GM12878 (cell line): Measurements from ENCODE around the gene COA1. TPM values are rescaled to one million over a fixed set of nuclear protein-coding genes. Genes with fewer than 3 reads are reported as not detected.

ENCODE experiments used
- ATAC-seq: fragments of 200-7000 bp; cut with Tn5 transposase; 3 replicates; pipeline ENCODE4 v1.9.1; 2020; ENCODE audit warnings: mild to moderate bottlenecking, moderate library complexity
- BruUV-seq: library from RNA; stranded (reverse); fragments of 400-500 nt; replicated peaks from 2 replicates; lab custom pipeline; 2021; lab: Mats Ljungman, UMichigan
- CTCF ChIA-PET: fragments of 300-600 bp; sonication (Branson Sonifier 250); formaldehyde crosslinking; extraction: SDS; loops from one replicate; lab custom pipeline; 2021; ENCODE audit warnings: inconsistent platforms; lab: Yijun Ruan, JAX
- POLR2A ChIA-PET: fragments of 350-600 bp; formaldehyde crosslinking; extraction: SDS; loops from one replicate; lab custom pipeline; 2021; ENCODE audit warnings: inconsistent platforms; lab: Charles Lee
- RAD21 ChIA-PET: fragments of 300-600 bp; sonication (Branson Sonifier 250); formaldehyde crosslinking; loops from one replicate; lab custom pipeline; 2023; ENCODE audit warnings: antibody characterized with exemption; ENCODE audit not compliant: unreplicated experiment; lab: Charles Lee
- SMC1A ChIA-PET: fragments of 300-600 bp; sonication (Branson Sonifier 250); formaldehyde crosslinking; loops from one replicate; lab custom pipeline; 2023; ENCODE audit not compliant: unreplicated experiment, uncharacterized antibody; lab: Charles Lee
- DNase-seq: peaks from one replicate; pipeline ENCODE4 v3.0.0-alpha.2; 2011; ENCODE audit warnings: low read depth, low spot score
- FAIRE-seq: peaks from 3 replicates; lab custom pipeline; 2011; peaks lifted over from hg19 to GRCh38; lab: Jason Lieb, UNC
- H2AFZ ChIP-seq: 2 replicates; pipeline ENCODE4 v1.6.0; 2011; ENCODE audit warnings: low read depth, low read length, control low read depth; ENCODE audit not compliant: control insufficient read depth
- H3K27ac ChIP-seq: 2 replicates; pipeline ENCODE4 v1.5.1; 2011; ENCODE audit warnings: control low read depth; ENCODE audit not compliant: control insufficient read depth, insufficient read depth
- H3K27me3 ChIP-seq, 2 experiments: replicated peaks in 1 of 2; 2 replicates each; pipeline versions ENCODE4 v1.6.0 to v1.6.1; 2011; ENCODE audit warnings: low read length in 1 of 2; ENCODE audit not compliant: control insufficient read depth in 2 of 2, insufficient read depth in 2 of 2
- H3K36me3 ChIP-seq, 2 experiments: 2 replicates each; pipeline ENCODE4 v1.5.1; 2011; ENCODE audit warnings: low read length in 1 of 2; ENCODE audit not compliant: control insufficient read depth in 2 of 2, insufficient read depth in 2 of 2
- H3K4me1 ChIP-seq: 2 replicates; pipeline ENCODE4 v1.6.1; 2011; ENCODE audit warnings: mild to moderate bottlenecking, low read length, moderate library complexity, mixed read lengths; ENCODE audit not compliant: control insufficient read depth, insufficient read depth
- H3K4me2 ChIP-seq: 2 replicates; pipeline ENCODE4 v1.6.0; 2011; ENCODE audit warnings: control low read depth; ENCODE audit not compliant: control insufficient read depth, insufficient read depth
- H3K4me3 ChIP-seq: fragments of 200-600 bp; sonication (generic); 2 replicates; pipeline ENCODE4 v1.5.1; 2016
- H3K79me2 ChIP-seq: 2 replicates; pipeline ENCODE4 v1.6.0; 2011; ENCODE audit warnings: low read length; ENCODE audit not compliant: control insufficient read depth, insufficient read depth
- H3K9ac ChIP-seq: 2 replicates; pipeline ENCODE4 v1.8.0; 2011; ENCODE audit warnings: low read length, control low read depth, mixed read lengths; ENCODE audit not compliant: control insufficient read depth, insufficient read depth
- H3K9me3 ChIP-seq: replicated peaks from 3 replicates; pipeline ENCODE4 v1.5.1; 2011; ENCODE audit warnings: mild to moderate bottlenecking, low read length; ENCODE audit not compliant: control insufficient read depth, insufficient read depth
- H4K20me1 ChIP-seq: 2 replicates; pipeline ENCODE4 v1.6.0; 2011; ENCODE audit not compliant: control insufficient read depth, insufficient read depth
- ATF2 ChIP-seq: IDR thresholded peaks from 2 replicates; pipeline ENCODE4 v1.6.1; 2012; ENCODE audit warnings: low read length, inconsistent platforms
- BMI1 ChIP-seq: fragments of 450-650 bp; IDR thresholded peaks from 2 replicates; pipeline ENCODE4 v1.6.1; 2016; ENCODE audit warnings: mild to moderate bottlenecking, moderate library complexity, borderline replicate concordance
- CBX3 ChIP-seq: fragments of 200-600 bp; sonication (generic); IDR thresholded peaks from 2 replicates; pipeline ENCODE4 v1.6.1; 2016; ENCODE audit warnings: low read depth, borderline replicate concordance
- EED ChIP-seq: sonication (generic); IDR thresholded peaks from 2 replicates; pipeline ENCODE4 v1.6.1; 2016; ENCODE audit warnings: antibody characterized with exemption, low read depth
- FOS ChIP-seq: IDR thresholded peaks from 3 replicates; pipeline ENCODE4 v1.6.1; 2011; ENCODE audit warnings: borderline replicate concordance; ENCODE audit not compliant: insufficient read length; ENCODE audit errors: extremely low read depth
- FOXM1 ChIP-seq: IDR thresholded peaks from 2 replicates; pipeline ENCODE4 v1.6.1; 2012; ENCODE audit warnings: low read depth, mild to moderate bottlenecking, inconsistent platforms, low read length, moderate library complexity
- GABPA ChIP-seq: IDR thresholded peaks from 2 replicates; pipeline ENCODE4 v1.6.1; 2014; ENCODE audit warnings: antibody characterized with exemption, low read depth, mild to moderate bottlenecking, inconsistent platforms
- HDAC2 ChIP-seq: fragments of 200-600 bp; sonication (generic); IDR thresholded peaks from 2 replicates; pipeline ENCODE4 v1.6.1; 2017
- IKZF2 ChIP-seq, 2 experiments: fragments of 450-650 bp; IDR thresholded peaks; 2 replicates each; pipeline ENCODE4 v1.6.1; 2017; ENCODE audit warnings: mild to moderate bottlenecking in 2 of 2, moderate library complexity in 2 of 2
- MYC ChIP-seq: IDR thresholded peaks from 2 replicates; pipeline ENCODE4 v1.6.1; 2011; ENCODE audit warnings: mild to moderate bottlenecking, low read length, moderate library complexity, inconsistent platforms; ENCODE audit not compliant: insufficient read depth, insufficient replicate concordance, insufficient read length, severe bottlenecking
- NR2C1 ChIP-seq: fragments of 450-650 bp; IDR thresholded peaks from 2 replicates; pipeline ENCODE4 v1.6.1; 2017; ENCODE audit warnings: antibody characterized with exemption, mild to moderate bottlenecking, moderate library complexity
- NR2F1 ChIP-seq: fragments of 450-650 bp; conservative IDR thresholded peaks from 2 replicates; pipeline ENCODE4 v1.6.1; 2017; ENCODE audit warnings: mild to moderate bottlenecking
- POLR2AphosphoS5 ChIP-seq: IDR thresholded peaks from 2 replicates; pipeline ENCODE4 v1.6.1; 2011; ENCODE audit warnings: mild to moderate bottlenecking, low read length, inconsistent platforms
- RB1 ChIP-seq: fragments of 450-650 bp; formaldehyde crosslinking; IDR thresholded peaks from 2 replicates; pipeline ENCODE4 v1.6.1; 2017; ENCODE audit warnings: mild to moderate bottlenecking, borderline replicate concordance
- SREBF1 ChIP-seq: IDR thresholded peaks from 2 replicates; pipeline ENCODE4 v1.6.1; 2012; ENCODE audit warnings: mild to moderate bottlenecking, low read length
- TCF3 ChIP-seq: IDR thresholded peaks from 2 replicates; pipeline ENCODE4 v1.6.1; 2012; ENCODE audit warnings: low read depth, mild to moderate bottlenecking, low read length, borderline replicate concordance; ENCODE audit not compliant: insufficient read depth
- ZSCAN29 ChIP-seq: fragments of 450-650 bp; IDR thresholded peaks from 2 replicates; pipeline ENCODE4 v1.6.1; 2017; ENCODE audit warnings: mild to moderate bottlenecking, moderate library complexity
- WGBS: methylation state at CpG from one replicate; pipeline ENCODE4 v1.1.6; 2016; ENCODE audit warnings: low lambda C conversion rate; ENCODE audit not compliant: insufficient replicate concordance, insufficient coverage; ENCODE audit errors: missing lambda C conversion rate; 5-methylcytosine and 5-hydroxymethylcytosine counted together
- in situ Hi-C: fragments of 300-500 bp; cut with MboI; formaldehyde crosslinking; loops from 9 replicates; pipeline ENCODE4 v1.14.3; 2018; ENCODE audit warnings: mixed read lengths
- intact Hi-C: fragments of 100-400 bp; cut with micrococcal nuclease; formaldehyde crosslinking; loops from one replicate; pipeline ENCODE4 v1.14.2; 2022; ENCODE audit not compliant: unreplicated experiment
- polyA plus RNA-seq, 11 experiments: library from polyadenylated mRNA; depleted of rRNA in 4 of 11; unstranded in 6 of 11; stranded (reverse) in 5 of 11; fragments of >200 nt; fragmentation: Nextera tagmentation in 4 of 11; fragmentation: Illumina TruSeq in 1 of 11; extraction: Ambion mirVana in 4 of 11; extraction: Trizol in 1 of 11; gene quantifications; 1 replicate in 1 of 11; 2 replicates in 10 of 11; pipeline versions ENCODE4 v1.2.1 to v1.2.3, GENCODE V29; 2011 to 2016; ENCODE audit warnings: inconsistent platforms in 2 of 11, missing spikeins in 2 of 11, low read depth in 1 of 11
- total RNA-seq, 4 experiments: library from RNA; depleted of rRNA in 3 of 4; stranded (reverse); fragments of >200 nt in 3 of 4; fragmentation: Illumina TruSeq in 1 of 4; extraction: Trizol in 1 of 4; gene quantifications; 2 replicates each; pipeline versions ENCODE4 v1.2.1 to v1.2.3, GENCODE V29; 2013 to 2021
- TF ChIP-seq, protein P1 (sequence below): IDR thresholded peaks from 2 replicates; pipeline ENCODE4 v1.6.1; 2012; ENCODE audit warnings: low read depth, low read length, improper control_type of control experiment

The COA1 gene
- total and polyA plus RNA-seq, 10 of the 15 experiments (the other 5 are each of a cell fraction or from before 2014, with no cell fraction given): 83.1 to 258 (median 111) TPM

DNA sequence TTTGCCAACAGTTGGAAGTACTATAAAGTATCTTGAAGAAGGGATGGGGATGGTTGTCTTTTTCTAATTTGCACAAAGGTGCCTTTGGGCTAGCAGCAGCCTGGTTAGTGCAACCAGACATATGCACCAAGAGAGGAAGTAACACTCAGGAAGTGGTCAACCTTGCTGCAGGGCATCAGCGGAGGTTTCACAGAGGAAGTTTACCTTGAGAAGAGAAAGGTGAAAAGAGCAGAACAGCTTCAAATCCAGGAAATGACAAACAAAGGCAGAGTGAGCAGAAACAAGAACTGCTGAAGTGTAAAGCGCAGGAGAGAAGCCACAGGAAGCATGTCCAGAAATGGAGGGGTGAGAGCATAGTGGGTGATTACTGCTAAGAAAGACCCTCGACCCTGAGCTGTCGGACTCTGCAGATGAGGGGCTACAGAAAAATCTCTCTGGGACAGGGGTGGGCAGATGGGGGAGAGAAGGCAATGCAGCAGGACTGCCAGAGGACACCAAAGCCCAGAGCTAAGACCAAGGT, 79.5 kb downstream of the COA1 start (continued):
- TF ChIP-seq FOS: no peak
- no peak for TF ChIP-seq MYC
- peak; percentile 91 for TF ChIP-seq NR2F1
- TF ChIP-seq NR2C1: peak; percentile 4; the same call in 1 of the 2 replicates
- peak; percentile 76 for TF ChIP-seq POLR2AphosphoS5
- TF ChIP-seq, protein P1, sequence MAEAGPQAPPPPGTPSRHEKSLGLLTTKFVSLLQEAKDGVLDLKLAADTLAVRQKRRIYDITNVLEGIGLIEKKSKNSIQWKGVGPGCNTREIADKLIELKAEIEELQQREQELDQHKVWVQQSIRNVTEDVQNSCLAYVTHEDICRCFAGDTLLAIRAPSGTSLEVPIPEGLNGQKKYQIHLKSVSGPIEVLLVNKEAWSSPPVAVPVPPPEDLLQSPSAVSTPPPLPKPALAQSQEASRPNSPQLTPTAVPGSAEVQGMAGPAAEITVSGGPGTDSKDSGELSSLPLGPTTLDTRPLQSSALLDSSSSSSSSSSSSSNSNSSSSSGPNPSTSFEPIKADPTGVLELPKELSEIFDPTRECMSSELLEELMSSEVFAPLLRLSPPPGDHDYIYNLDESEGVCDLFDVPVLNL: no peak
- peak; percentile 19; the same call in 1 of the 2 replicates for TF ChIP-seq RB1
- TF ChIP-seq, all 136 proteins: peak for 75

- H3K4me1 ChIP-seq: peaks cover 73% of the 10 kb centered on the region
- no peaks in the 10 kb centered on the region for H4K20me1 ChIP-seq
- ChIA-PET RAD21 (interaction anchor here (0.5 to 10.8 kb wide), 27 partner anchors 10 to 713 kb away, joined by 3 to 280 read pairs (median 4); partner anchors contain the start of genes COA1 and STK17A), POLR2A (interaction anchor here (0.6 to 10.0 kb wide), 13 partner anchors 9 to 715 kb away, joined by 3 to 138 read pairs (median 5); partner anchors contain the start of gene STK17A), SMC1A (interaction anchor here (0.6 to 13.8 kb wide), 26 partner anchors 10 to 190 kb away, joined by 3 to 177 read pairs (median 4); partner anchors contain the start of genes COA1 and STK17A), CTCF (interaction anchor here (0.8 to 10.7 kb wide), 9 partner anchors 23 to 707 kb away, joined by 3 to 183 read pairs (median 4); partner anchors contain the start of gene STK17A)
- H3K9ac ChIP-seq: peak overlapping the region; percentile 77
- H3K4me3 ChIP-seq: peak overlapping the region; percentile 58
- ATAC-seq (peak; percentile 77), DNase-seq (peak; percentile 97), FAIRE-seq (peak; percentile 90)
- intact Hi-C loops: loop anchor here (1.0 to 2.0 kb wide), 5 partner anchors 30 to 186 kb away; no protein-coding TSS in a partner anchor
- BruUV-seq: no TSS peak
- under 1% methylated on average over 8 of the region's 8 CpGs for WGBS
- H3K9me3 ChIP-seq: peaks cover 3% of the 10 kb centered on the region; the same call in 2 of the 3 replicates
- H3K27ac ChIP-seq: peak overlapping the region; percentile 99
- no peaks in the 10 kb centered on the region for H3K27me3 ChIP-seq
- peaks cover 58% of the 10 kb centered on the region for H3K79me2 ChIP-seq
- in situ Hi-C loops: no loop called here
- peak overlapping the region; percentile 98 for H3K4me2 ChIP-seq
- H2AFZ ChIP-seq: no peak overlapping the region
- peaks cover 12 to 17% of the 10 kb centered on the region in 2 experiments; a peak in 3 of 4 replicates for H3K36me3 ChIP-seq
- TF ChIP-seq ZSCAN29: 0 out of 2 replicates have a peak, but pooled peaks have one; percentile 8
- no peak for TF ChIP-seq CBX3
- TF ChIP-seq ATF2: peak; percentile 92
- no peak for TF ChIP-seq HDAC2
- TF ChIP-seq EED: peak; percentile 96
- TF ChIP-seq GABPA: peak; percentile 55; the same call in 1 of the 2 replicates
- TF ChIP-seq FOXM1: peak; percentile 90
- no peak for TF ChIP-seq SREBF1
- TF ChIP-seq BMI1: peak; percentile 37; the same call in 1 of the 2 replicates
- TF ChIP-seq IKZF2 (IDR thresholded peaks at IDR 0.05): peak; percentile 96 to 97
- TF ChIP-seq TCF3: peak; percentile 66; the same call in 1 of the 2 replicates
These were observed 80.6 kb downstream of the COA1 start for GRCh38 chr7:43648473-43649406.
